ENCODE data around the gene DMBT1.

The DMBT1 gene

DNA sequence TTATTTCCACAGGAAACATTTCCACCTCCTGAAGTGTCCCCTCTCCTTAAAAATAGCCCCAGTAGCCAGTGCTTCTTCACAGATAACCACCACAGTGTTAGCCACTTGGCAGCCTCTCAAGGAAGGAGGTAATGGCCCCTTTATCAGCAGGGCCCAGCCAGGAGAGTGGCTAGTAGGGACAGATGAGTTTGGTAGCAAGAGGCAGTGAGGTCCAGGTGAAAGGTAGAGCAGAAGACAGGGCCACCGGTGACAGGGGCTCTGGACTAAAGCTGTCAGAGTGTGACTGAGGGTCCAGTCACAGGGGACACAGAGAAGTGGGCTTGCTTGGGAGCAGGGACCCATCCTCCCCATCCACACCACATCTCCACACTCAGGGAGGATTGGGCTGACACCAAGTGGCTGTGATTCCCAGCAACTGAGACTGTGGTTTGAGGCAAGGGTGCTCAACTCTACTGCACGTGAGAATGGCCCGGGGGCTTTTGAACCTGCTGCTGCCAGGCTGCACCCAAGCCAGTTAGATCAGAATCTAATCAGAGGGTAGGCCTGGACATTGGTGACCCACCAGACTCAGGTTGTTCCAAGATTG, 86.9 kb downstream of the DMBT1 start:
- no peak for DNase-seq (ENCODE audit: low spot score)

GRCh38 chr10:122648599-122649428, 88.3 kb downstream of the DMBT1 start:
- peak; percentile 68 for DNase-seq (ENCODE audit: low spot score)

DNA sequence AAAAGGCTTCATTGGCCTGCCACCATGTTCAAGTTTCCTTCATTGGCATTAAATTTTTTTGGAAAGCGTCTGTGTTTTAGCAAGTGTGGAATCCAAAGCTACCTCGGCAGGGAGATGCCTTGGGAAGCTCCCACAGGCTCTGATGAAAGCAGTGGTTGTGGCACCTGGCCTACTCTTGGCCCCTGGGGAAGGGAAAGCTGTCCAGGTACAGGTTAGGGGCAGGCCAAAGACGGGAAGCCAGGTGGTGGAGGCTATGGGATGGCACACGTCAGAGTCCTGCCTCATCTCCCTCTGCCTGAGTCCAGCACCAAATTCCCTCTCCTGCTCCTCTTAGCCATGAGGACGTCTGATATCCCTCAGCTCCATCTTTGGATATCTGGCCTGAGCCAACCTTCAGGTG, 89.3 kb downstream of the DMBT1 start:
- DNase-seq (ENCODE audit: low spot score), result no peak

GRCh38 chr10:122650331-122650730, 89.8 kb downstream of the DMBT1 start:
- DNase-seq (ENCODE audit: low spot score), result no peak

GRCh38 chr10:122655524-122656307, 95.2 kb downstream of the DMBT1 start:
- DNase-seq (ENCODE audit: low spot score), result no peak

- no peak for DNase-seq (ENCODE audit: low spot score)
Observed at GRCh38 chr10:122656308-122656705, 95.8 kb downstream of the DMBT1 start.

- DNase-seq (ENCODE audit: low spot score), result no peak
Observed at GRCh38 chr10:122656741-122657140, 96.2 kb downstream of the DMBT1 start.

DNA sequence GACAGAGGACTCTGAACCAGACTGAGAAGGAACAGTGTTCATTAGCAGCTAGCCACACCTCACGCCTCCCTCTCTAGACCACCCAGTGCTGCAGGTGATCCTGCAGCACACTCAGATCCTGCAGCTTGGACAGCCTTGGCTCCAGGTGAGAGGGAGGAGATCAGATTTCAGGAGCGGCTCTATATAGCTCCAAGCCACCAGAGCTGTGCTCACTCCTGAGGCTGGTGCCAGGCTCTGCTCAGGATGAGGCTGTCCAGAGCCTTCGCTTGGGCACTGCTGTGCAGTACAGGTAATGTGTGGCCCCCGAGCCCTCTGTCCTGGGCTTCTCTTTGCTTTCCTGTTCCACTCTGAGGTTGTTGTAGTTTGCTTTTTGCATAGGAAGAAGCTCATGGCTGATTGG, 96.7 kb downstream of the DMBT1 start:
- DNase-seq (ENCODE audit: low spot score), result no peak

DNA sequence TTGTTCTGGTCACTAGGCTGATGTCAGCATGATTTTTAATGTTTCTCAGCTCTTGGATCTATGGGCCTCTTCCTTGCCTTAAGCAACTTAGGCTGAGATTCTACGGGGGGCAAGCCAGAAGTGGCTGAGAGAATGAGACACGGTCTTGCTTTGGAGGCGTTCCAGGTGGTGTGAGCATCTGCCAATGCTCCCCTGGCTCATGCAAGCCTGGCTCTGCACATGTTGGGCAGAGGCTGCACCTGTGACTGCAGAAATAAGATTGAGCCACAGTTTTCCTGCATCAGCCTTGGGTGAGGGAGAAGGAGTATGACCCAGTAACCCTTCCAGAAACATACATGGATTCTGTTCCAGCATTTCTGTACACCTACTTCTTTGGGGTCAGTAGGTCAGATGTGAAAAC, 97.2 kb downstream of the DMBT1 start:
- DNase-seq (ENCODE audit: low spot score), result no peak

- DNase-seq (ENCODE audit: low spot score), result no peak
Observed at GRCh38 chr10:122658356-122659049, 97.9 kb downstream of the DMBT1 start.

DNA sequence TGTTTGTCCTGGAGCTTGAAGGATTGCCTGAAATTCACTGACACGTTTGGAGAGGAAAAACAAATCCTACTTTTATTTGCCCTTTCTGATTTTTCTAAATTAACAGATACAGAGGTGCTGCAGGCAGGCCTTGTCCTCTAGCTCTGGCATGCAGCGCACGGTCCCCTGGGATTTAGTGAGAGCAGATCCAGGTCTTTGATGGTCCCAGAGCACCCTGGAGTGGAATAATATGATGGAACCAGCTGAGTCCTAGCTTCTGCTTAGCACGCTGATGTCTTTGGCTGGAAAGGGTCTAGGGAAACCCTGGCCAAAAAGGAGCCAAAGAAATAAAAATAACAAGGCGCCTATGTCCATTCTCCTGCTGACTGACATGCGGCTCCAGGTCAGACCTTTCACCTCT, 98.6 kb downstream of the DMBT1 start:
- DNase-seq (ENCODE audit: low spot score), result no peak

DNA sequence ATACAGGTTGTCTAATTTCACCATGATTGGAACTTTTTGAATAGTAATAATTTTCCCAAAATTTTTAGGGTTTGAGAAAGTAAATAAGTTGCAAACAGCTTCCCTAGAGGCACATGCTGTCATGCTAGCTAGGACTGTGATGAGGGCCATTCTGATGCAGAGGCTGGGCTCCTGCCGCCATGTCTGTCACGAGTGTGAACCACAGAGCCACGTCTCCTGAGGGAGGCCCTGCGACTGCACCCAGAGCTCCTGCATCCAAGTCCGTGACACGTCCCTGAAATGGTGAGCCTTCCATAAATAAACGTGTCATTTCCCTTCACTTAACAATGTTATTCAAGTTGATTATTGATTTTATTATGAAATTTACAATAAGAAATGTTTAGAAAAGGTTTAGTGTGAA, 99.1 kb downstream of the DMBT1 start:
- DNase-seq (ENCODE audit: low spot score), result no peak

- no peak for DNase-seq (ENCODE audit: low spot score)
Observed at GRCh38 chr10:122660696-122661095, 100.1 kb downstream of the DMBT1 start.

- DNase-seq (ENCODE audit: low spot score), result no peak
Observed at GRCh38 chr10:122662231-122662630, 101.7 kb downstream of the DMBT1 start.

DNA sequence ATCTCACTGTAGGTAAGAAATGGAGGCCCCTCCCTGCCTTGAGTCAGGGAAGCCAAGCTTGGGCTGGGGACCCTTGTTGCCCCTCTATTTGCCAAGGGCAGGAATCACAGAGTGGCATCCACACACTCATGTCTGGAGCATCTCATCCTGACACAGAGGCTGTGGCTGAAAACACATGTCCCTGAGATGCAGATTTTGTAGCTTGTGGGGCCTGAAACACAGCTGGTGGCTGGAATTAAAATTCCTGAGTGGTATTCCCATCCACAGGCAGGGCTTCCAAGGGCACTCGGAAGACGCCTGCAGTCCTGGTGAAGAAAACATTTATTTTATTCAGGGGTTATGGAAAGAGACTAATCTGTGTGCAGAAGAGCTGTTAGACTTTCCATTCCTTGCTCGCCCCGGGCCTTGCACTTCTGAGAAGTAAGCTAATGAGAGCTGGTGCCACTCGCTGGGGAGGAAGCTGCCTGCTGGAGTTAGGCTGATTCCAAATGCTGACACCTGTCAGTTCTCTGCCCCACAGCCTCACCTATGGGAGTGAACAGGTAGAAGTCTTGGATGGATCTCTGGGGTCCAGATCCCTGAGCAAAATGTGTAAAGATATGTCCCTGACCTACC, 103.1 kb downstream of the DMBT1 start:
- DNase-seq (ENCODE audit: low spot score), result no peak

DNA sequence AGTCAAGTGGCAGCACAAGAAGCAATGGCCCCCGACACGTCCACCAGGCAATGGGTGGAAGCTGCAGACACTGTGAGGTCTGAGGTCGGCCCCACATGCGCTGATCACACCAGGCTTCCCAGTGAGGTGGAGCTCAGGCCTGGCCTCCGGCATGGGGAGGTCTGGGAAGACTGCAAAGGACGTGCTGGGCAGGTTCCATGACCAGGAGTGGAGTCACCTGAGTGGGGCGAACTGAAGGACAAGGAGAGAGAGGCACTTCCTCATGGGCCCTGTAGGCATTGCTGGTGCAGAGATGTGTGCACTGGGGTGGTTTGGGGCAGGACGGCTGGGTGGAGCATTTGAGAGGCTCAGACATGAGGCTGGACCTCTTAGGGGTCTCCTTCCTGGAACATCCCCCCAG, 103.9 kb downstream of the DMBT1 start:
- DNase-seq (ENCODE audit: low spot score), result no peak

DNA sequence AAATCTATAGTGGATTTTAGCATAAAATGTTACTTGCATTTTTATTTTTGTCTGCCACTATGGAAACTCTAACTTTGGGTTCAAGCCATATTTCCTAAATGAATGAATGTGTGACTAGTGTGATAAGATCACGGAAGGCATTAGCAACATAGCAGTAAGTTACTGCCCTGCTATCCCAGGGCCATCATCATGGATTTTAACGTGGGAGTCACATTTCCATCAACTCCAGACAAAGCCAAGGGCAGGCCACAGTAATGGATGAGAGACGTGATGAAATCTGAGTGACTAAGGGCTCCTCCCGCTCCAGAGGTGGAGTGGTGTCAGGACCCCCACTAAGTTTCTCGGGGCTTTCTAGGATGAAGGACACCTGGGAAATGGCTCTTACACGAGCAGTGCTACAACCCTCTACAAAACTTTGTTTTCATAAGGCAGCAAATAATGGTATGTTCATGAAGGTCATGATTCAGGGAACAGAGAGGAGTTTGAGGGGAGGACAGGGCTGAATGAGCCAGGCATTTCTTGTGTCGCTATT, 104.8 kb downstream of the DMBT1 start:
- DNase-seq (ENCODE audit: low spot score), result no peak

DNA sequence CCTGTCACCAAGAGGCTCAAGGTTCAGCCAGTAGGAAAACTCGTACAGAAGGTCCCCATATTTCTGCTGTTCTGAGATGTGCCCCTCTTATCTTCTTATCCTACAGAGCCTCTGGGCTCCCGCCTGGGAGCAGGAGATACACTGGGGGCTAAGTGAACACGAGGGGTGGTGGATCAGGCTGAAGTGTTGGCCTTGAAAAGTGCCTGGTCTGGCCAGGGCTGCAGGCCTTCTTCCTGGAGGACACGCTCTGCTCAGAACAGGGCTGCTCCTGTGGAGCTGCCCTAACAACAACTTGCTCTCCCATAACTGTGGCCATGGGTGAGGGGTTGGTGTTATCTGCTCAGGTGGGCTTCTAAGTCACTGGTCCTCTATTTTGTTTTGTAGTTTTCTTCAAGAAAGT, 105.4 kb downstream of the DMBT1 start:
- DNase-seq (ENCODE audit: low spot score), result no peak

DNA sequence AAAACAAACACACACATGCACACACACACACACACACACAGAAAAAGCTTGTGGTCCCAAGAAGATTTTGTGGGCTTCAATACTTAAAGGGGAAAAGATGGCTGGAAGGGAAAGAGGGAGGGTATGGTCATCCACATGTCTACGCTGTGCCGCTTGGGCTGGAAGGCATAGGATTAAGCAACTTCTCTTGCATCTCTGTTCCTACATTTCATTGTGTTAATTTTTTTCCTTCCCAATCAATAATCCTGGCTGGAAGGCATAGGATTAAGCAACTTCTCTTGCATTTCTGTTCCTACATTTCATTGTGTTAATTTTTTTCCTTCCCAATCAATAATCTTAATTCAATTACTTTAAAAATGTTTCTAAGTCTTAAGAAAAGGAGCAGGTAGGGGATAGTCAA, 108.5 kb downstream of the DMBT1 start:
- no peak for DNase-seq (ENCODE audit: low spot score)

GRCh38 chr10:122669842-122670241, 109.3 kb downstream of the DMBT1 start:
- DNase-seq (ENCODE audit: low spot score), result peak; percentile 3

- DNase-seq (ENCODE audit: low spot score), result no peak
Observed at GRCh38 chr10:122671355-122671754, 110.8 kb downstream of the DMBT1 start.

- DNase-seq (ENCODE audit: low spot score), result no peak
Observed at GRCh38 chr10:122672655-122673054, 112.1 kb downstream of the DMBT1 start.

Data from NAMALWA (cell line).